ENCODE results near the gene CFAP99. TPM values are rescaled to one million over a fixed set of nuclear protein-coding genes. Genes with fewer than 3 reads are reported as not detected.

CFAP99 gene
- total and polyA plus RNA-seq, 2 of the 4 experiments (the other 2 are of a cell fraction): not detected

GRCh38 chr4:2497324-2497723, 78.6 kb downstream of the CFAP99 start:
- Histone ChIP-seq H4K20me1 (ENCODE audit: insufficient read depth, low read length) (peaks cover 47% of the 10 kb centered on the region), H3K4ac (ENCODE audit: low read depth, low read length) (no peak overlapping the region), H2BK20ac (ENCODE audit: low read depth, low read length) (no peak overlapping the region), H4K91ac (ENCODE audit: insufficient read depth, low read depth, low read length) (no peak overlapping the region), H2BK120ac (ENCODE audit: low read depth, low read length) (no peak overlapping the region), H3K4me2 (ENCODE audit: low read depth, low read length) (no peak overlapping the region), H3K9me1 (ENCODE audit: insufficient read depth, low read length) (peaks cover 19% of the 10 kb centered on the region), H3K27ac (ENCODE audit: insufficient read depth, low read length) (no peak overlapping the region), H3K56ac (ENCODE audit: extremely low read depth, insufficient read depth, low read length) (no peak overlapping the region), H3K9ac (ENCODE audit: low read depth, low read length) (no peak overlapping the region), H2AFZ (replicated peaks; ENCODE audit: low read length, poor library complexity) (no peak overlapping the region), H4K5ac (ENCODE audit: low read depth, low read length) (no peak overlapping the region), H3K9me3 (ENCODE audit: control insufficient read depth, insufficient read depth, low read length) (no peaks in the 10 kb centered on the region), H3K4me3 (ENCODE audit: insufficient read depth, low read depth, low read length) (no peak overlapping the region), H3K79me1 (ENCODE audit: low read depth in 1 of 2, low read length in 2 of 2) (peaks cover 47 to 74% of the 10 kb centered on the region in 2 experiments), H3K27me3 (ENCODE audit: control insufficient read depth, insufficient read depth, low read length) (no peaks in the 10 kb centered on the region), H3K4me1 (ENCODE audit: control insufficient read depth, insufficient read depth, low read length) (peaks cover 2% of the 10 kb centered on the region), H3K23ac (ENCODE audit: low read depth, low read length) (no peak overlapping the region), H2BK5ac (ENCODE audit: low read depth, low read length, poor library complexity, severe bottlenecking) (no peak overlapping the region), H2AK9ac (replicated peaks; ENCODE audit: low read depth, low read length, poor library complexity) (no peak overlapping the region), H2AK5ac (ENCODE audit: low read depth, low read length) (no peak overlapping the region), H3K18ac (ENCODE audit: low read depth, low read length) (no peak overlapping the region), H4K8ac (ENCODE audit: low read depth in 2 of 2, low read length in 2 of 2) (no peak overlapping the region), H2BK15ac (ENCODE audit: low read depth, low read length) (no peak overlapping the region), H3K36me3 (ENCODE audit: control insufficient read depth, insufficient read depth, low read length) (peaks cover 63% of the 10 kb centered on the region), H3K14ac (replicated peaks; ENCODE audit: low read depth, low read length) (no peak overlapping the region)
- TF ChIP-seq BHLHE40 (IDR thresholded peaks at IDR 0.05; ENCODE audit: low read depth, low read length): no peak
- TF ChIP-seq RCOR1 (IDR thresholded peaks at IDR 0.05; ENCODE audit: insufficient replicate concordance, low read length): no peak
- no peak for TF ChIP-seq POLR2A (IDR thresholded peaks at IDR 0.05; ENCODE audit: low read depth, low read length)
- no peak for TF ChIP-seq MAZ (IDR thresholded peaks at IDR 0.05; ENCODE audit: borderline replicate concordance, low read depth, low read length)
- no peak for TF ChIP-seq NFE2L2 (IDR thresholded peaks at IDR 0.05; ENCODE audit: low read depth, low read length)
- no TSS peak for BruUV-seq (replicated peaks)
- in situ Hi-C loops (cut with MboI; ENCODE audit: low sequenced_read_pairs) (no loop called here), dilution Hi-C loops (cut with HindIII; ENCODE audit: low sequenced_read_pairs, unreplicated experiment) (no loop called here), intact Hi-C loops (cut with micrococcal nuclease) (no loop called here)
- POLR2A ChIA-PET (ENCODE audit: unreplicated experiment): no interaction called here
- no peak for DNase-seq
- 100% methylated on average over 1 of the region's 4 CpGs; no CpG with 5 or more reads in 1 of the 2 experiments for WGBS, 2 experiments (ENCODE audit: extremely low coverage in 2 of 2, insufficient read length in 1 of 2)
- no peak for ATAC-seq (ENCODE audit: low read depth)
- CTCF ChIA-PET: interaction anchor here (0.5 kb wide), 1 partner anchor 8 kb away, joined by 4 read pairs; no protein-coding TSS in a partner anchor

Data from IMR-90 (cell line).